Osteocyte (in vitro differentiated cells): ENCODE results near the gene ZNF587B. TPM values are rescaled to one million over a fixed set of nuclear protein-coding genes. Genes with fewer than 3 reads are reported as not detected.

Source experiments
- DNase-seq: peaks from one replicate; pipeline ENCODE4 v3.0.0; 2021; ENCODE audit warnings: mixed read lengths; ENCODE audit not compliant: unreplicated experiment; ENCODE audit errors: extremely low spot score
- H3K27ac Mint-ChIP-seq: one replicate; pipeline ENCODE4 v1.8.0; 2021; ENCODE audit warnings: mild to moderate bottlenecking, mixed read lengths; ENCODE audit not compliant: unreplicated experiment
- H3K27me3 Mint-ChIP-seq: one replicate; pipeline ENCODE4 v1.8.0; 2021; ENCODE audit warnings: mixed read lengths; ENCODE audit not compliant: unreplicated experiment
- H3K36me3 Mint-ChIP-seq: one replicate; pipeline ENCODE4 v1.8.0; 2021; ENCODE audit warnings: mixed read lengths; ENCODE audit not compliant: unreplicated experiment
- H3K4me1 Mint-ChIP-seq: one replicate; pipeline ENCODE4 v1.8.0; 2021; ENCODE audit warnings: mixed read lengths; ENCODE audit not compliant: unreplicated experiment
- H3K4me3 Mint-ChIP-seq: one replicate; pipeline ENCODE4 v1.8.0; 2021; ENCODE audit warnings: mild to moderate bottlenecking, moderate library complexity, mixed read lengths; ENCODE audit not compliant: unreplicated experiment
- H3K9me3 Mint-ChIP-seq: one replicate; pipeline ENCODE4 v1.8.0; 2021; ENCODE audit warnings: mixed read lengths; ENCODE audit not compliant: unreplicated experiment
- total RNA-seq: library from RNA; stranded (reverse); gene quantifications from 2 replicates; pipeline ENCODE4 v1.2.1, GENCODE V29; 2021
- TF ChIP-seq, protein P1 (sequence below): fragments of 200-600 bp; sonication (generic); IDR thresholded peaks from 2 replicates; pipeline ENCODE4 v1.5.0; 2021; ENCODE audit warnings: antibody characterized with exemption, mild to moderate bottlenecking, moderate library complexity

ZNF587B gene
- total RNA-seq, 1 donor from 2014 or later = 14.4 TPM

DNA sequence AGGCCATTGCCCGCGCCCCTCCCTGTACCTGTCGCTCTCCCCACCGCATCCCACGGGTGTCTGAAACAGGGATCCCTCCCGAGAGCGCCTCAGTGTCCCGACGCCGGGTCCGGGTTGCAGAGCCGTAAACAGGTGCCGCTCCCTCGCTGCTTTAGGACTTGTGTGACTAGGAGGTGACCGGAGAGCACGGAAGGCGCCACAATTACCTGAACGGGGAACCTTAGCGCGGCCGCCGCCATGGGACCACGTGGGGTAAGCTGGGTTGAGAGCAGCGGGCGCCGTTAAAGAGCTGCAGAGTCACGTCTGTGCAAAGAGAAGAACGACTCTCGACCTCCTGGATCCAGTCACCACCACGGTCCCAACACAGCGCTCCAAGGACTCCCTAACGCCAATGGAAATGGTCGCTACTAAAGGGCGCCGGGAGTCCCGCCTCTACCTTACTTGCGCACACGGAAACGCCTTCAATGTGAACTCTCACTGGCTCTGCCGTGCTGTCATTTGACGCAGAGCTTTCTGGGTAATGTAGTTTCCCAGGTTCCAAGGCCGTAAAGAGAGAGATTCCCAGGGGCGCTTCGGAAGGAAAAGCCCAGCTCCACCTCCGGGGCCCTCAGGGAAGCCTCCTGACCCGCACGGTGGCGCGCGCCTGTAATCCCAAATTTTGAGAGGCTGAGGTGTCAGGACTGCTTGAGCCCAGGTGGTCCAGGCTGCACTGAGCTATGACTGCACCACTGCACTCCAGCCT, 15.4 kb upstream of the ZNF587B start, which contains the start of gene ZNF552:
Gene ZNF552, minus strand, starts transcription at position 409 of the 742 bp plus-strand sequence. Its CDS starts 170 bp downstream, at position 239.
- H3K27me3 Mint-ChIP-seq = no peaks in the 10 kb centered on the region
- H3K9me3 Mint-ChIP-seq = no peaks in the 10 kb centered on the region
- TF ChIP-seq, protein P1, sequence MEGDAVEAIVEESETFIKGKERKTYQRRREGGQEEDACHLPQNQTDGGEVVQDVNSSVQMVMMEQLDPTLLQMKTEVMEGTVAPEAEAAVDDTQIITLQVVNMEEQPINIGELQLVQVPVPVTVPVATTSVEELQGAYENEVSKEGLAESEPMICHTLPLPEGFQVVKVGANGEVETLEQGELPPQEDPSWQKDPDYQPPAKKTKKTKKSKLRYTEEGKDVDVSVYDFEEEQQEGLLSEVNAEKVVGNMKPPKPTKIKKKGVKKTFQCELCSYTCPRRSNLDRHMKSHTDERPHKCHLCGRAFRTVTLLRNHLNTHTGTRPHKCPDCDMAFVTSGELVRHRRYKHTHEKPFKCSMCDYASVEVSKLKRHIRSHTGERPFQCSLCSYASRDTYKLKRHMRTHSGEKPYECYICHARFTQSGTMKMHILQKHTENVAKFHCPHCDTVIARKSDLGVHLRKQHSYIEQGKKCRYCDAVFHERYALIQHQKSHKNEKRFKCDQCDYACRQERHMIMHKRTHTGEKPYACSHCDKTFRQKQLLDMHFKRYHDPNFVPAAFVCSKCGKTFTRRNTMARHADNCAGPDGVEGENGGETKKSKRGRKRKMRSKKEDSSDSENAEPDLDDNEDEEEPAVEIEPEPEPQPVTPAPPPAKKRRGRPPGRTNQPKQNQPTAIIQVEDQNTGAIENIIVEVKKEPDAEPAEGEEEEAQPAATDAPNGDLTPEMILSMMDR = no peak
- H3K36me3 Mint-ChIP-seq = peaks cover 6% of the 10 kb centered on the region
- peaks cover 20% of the 10 kb centered on the region for H3K4me1 Mint-ChIP-seq
- H3K4me3 Mint-ChIP-seq = peak within 1 kb of the TSS; percentile 91
- H3K27ac Mint-ChIP-seq = peak within 1 kb of the TSS; percentile 87
- DNase-seq = peak; percentile 89

DNA sequence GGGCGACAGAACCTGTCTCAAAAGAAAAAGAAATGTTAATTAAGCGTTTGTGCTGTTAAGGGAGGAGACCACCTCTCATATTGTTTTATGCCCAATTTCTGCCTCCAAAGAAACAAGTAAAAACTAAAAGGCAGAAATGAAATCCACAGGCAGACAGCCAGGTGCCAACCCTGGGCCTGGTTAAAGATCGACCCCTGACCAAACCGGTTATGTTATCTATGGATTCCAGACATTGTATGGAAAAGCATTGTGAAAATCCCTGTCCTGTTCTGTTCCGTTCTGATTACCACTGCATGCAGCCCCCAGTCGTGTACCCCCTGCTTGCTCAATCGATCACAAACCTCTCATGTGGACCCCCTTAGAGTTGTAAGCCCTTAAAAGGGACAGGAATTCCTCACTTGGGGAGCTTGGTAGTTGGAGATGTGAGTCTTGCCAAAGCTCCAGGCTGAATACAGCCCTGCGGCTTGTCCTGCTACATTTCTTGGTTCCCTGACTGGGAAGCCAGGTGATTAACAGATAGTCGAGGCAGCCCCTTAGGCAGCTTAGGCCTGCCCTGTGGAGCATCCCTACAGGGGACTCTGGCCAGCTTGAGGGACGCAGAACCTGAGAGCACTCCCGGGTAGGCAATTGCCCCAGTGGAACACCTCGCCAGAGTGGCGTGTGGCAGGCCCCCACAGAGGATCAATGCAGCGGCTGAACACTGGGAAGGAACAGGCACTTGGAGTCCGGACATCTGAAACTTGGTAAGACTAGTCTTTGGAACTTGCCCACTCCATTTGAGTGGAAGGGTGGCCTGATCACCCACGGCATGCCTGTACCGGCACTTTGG, 14.6 kb upstream of the ZNF587B start:
- peak overlapping the region; percentile 91 for H3K4me3 Mint-ChIP-seq
- H3K27me3 Mint-ChIP-seq = no peaks in the 10 kb centered on the region
- H3K9me3 Mint-ChIP-seq = no peaks in the 10 kb centered on the region
- peak overlapping the region; percentile 87 for H3K27ac Mint-ChIP-seq
- peaks cover 27% of the 10 kb centered on the region for H3K4me1 Mint-ChIP-seq
- peaks cover 2% of the 10 kb centered on the region for H3K36me3 Mint-ChIP-seq
- DNase-seq = no peak
- TF ChIP-seq, protein P1 = no peak

DNA sequence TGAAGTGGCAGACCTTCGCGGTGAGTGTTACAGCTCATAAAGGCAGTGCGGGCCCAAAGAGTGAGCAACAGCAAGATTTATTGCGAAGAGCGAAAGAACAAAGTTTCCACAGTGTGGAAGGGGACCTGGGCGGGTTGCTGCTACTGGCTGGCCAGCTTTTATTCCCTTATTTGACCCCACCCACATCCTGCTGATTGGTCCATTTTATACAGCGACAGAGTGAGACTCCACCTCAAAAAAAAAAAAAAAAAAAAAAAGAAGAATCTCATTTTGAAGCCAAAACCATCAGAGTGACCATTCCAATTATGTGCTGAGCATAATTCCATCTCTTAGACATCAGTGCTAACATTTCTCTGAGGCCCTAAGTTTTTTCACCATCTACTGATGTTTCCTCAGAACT, 13.4 kb upstream of the ZNF587B start:
- Mint-ChIP-seq H3K9me3 (no peaks in the 10 kb centered on the region), H3K4me1 (peaks cover 33% of the 10 kb centered on the region), H3K27ac (no peak overlapping the region), H3K27me3 (no peaks in the 10 kb centered on the region), H3K36me3 (no peaks in the 10 kb centered on the region), H3K4me3 (no peak overlapping the region)
- TF ChIP-seq, protein P1 = no peak
- no peak for DNase-seq

DNA sequence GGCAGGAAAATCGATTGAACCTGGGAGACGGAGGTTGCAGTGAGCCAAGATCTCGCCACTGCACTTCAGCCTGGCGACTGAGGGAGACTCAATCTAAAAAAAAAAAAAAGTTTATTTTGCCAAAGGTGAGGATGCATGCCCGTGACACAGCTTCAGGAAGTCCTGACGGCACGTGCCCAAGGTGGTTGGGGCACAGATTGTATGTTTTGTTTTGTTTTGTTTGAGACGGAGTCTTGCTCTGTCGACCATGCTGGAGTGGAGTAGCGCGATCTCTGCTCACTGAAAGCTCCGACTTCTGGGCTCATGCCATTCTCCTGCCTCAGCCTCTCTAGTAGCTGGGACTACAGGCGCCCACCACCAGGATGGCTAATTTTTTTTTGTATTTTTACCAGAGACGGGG, 12.1 kb upstream of the ZNF587B start:
- peaks cover 33% of the 10 kb centered on the region for H3K4me1 Mint-ChIP-seq
- H3K27ac Mint-ChIP-seq = no peak overlapping the region

More for the DNA sequence above, 12.1 kb upstream of the ZNF587B start:
- no peak overlapping the region for H3K4me3 Mint-ChIP-seq
- H3K9me3 Mint-ChIP-seq = no peaks in the 10 kb centered on the region
- TF ChIP-seq, protein P1 = no peak
- H3K36me3 Mint-ChIP-seq = peaks cover 10% of the 10 kb centered on the region
- no peak for DNase-seq
- no peaks in the 10 kb centered on the region for H3K27me3 Mint-ChIP-seq
